Spleen (tissue), 11 donors: ENCODE results near the gene ZDHHC9. TPM values are rescaled to one million over a fixed set of nuclear protein-coding genes. Genes with fewer than 3 reads are reported as not detected.

Experiments
- DNase-seq: peaks from one replicate; pipeline ENCODE4 v3.0.0-alpha.2; 2020
- H3K27ac ChIP-seq, 8 donors: fragments of 200-600 bp; sonication (generic) in 7 of 8; 1 replicate in 4 of 8; 2 replicates in 4 of 8; pipeline versions ENCODE4 v1.5.0 to v1.8.0; 2016 to 2021; ENCODE audit warnings: inconsistent platforms in 4 of 8, mild to moderate bottlenecking in 4 of 8, moderate library complexity in 1 of 8
- H3K27me3 ChIP-seq, 7 donors: fragments of 200-600 bp; sonication (generic) in 6 of 7; replicated peaks in 1 of 7; 1 replicate in 4 of 7; 2 replicates in 3 of 7; pipeline versions ENCODE4 v1.5.0 to v1.8.0; 2016 to 2021; ENCODE audit warnings: inconsistent platforms in 3 of 7, mild to moderate bottlenecking in 1 of 7
- H3K36me3 ChIP-seq, 6 donors: fragments of 200-600 bp; sonication (generic) in 5 of 6; 1 replicate in 4 of 6; 2 replicates in 2 of 6; pipeline versions ENCODE4 v1.5.0 to v1.8.0; 2016 to 2021; ENCODE audit warnings: inconsistent platforms in 2 of 6
- H3K4me1 ChIP-seq, 6 donors: fragments of 200-600 bp; sonication (generic) in 5 of 6; 1 replicate in 3 of 6; 2 replicates in 3 of 6; pipeline versions ENCODE4 v1.5.0 to v1.8.0; 2016 to 2021; ENCODE audit warnings: inconsistent platforms in 3 of 6
- H3K4me3 ChIP-seq, 8 donors: fragments of 200-600 bp; sonication (generic) in 7 of 8; 1 replicate in 4 of 8; 2 replicates in 4 of 8; pipeline versions ENCODE4 v1.5.0 to v1.8.0; 2016 to 2021; ENCODE audit warnings: inconsistent platforms in 4 of 8, mild to moderate bottlenecking in 4 of 8, moderate library complexity in 2 of 8
- H3K9me3 ChIP-seq, 8 donors: fragments of 200-600 bp; sonication (generic) in 7 of 8; 1 replicate in 4 of 8; 2 replicates in 4 of 8; pipeline versions ENCODE4 v1.5.0 to v1.8.0; 2016 to 2021; ENCODE audit warnings: inconsistent platforms in 4 of 8
- CTCF ChIP-seq, 11 experiments: fragments of 200-600 bp in 7 of 11; fragments of 450-650 bp in 4 of 11; sonication (generic) in 4 of 11; IDR thresholded peaks in 8 of 11; conservative IDR thresholded peaks in 3 of 11; 1 replicate in 7 of 11; 2 replicates in 4 of 11; pipeline versions ENCODE4 v1.4.0 to v1.8.0; 2016 to 2021; ENCODE audit warnings: antibody characterized with exemption in 11 of 11, inconsistent platforms in 4 of 11, mild to moderate bottlenecking in 1 of 11
- POLR2A ChIP-seq, 3 donors: fragments of 450-650 bp; IDR thresholded peaks; one replicate each; pipeline ENCODE4 v1.5.1; 2017; ENCODE audit warnings: antibody characterized with exemption in 3 of 3, mild to moderate bottlenecking in 1 of 3
- POLR2AphosphoS5 ChIP-seq, 3 donors: sonication (generic); formaldehyde crosslinking; IDR thresholded peaks; one replicate each; pipeline ENCODE4 v1.5.1; 2017; ENCODE audit warnings: antibody characterized with exemption in 3 of 3
- WGBS, 5 donors: extraction: QIAGEN DNeasy Blood & Tissue Kit in 3 of 5; methylation state at CpG; one replicate each; pipeline versions ENCODE4 v1.1.5 to v1.1.7; 2013 to 2018; 5-methylcytosine and 5-hydroxymethylcytosine counted together
- intact Hi-C: fragments of 100-400 bp; cut with DNase I; formaldehyde crosslinking; loops from one replicate; pipeline ENCODE4 v1.15.0; 2023; ENCODE audit warnings: low total_unique reads
- polyA plus RNA-seq, 3 donors: library from polyadenylated mRNA; stranded (reverse); fragments of 200-250 nt; gene quantifications; one replicate each; pipeline ENCODE4 v1.2.1, GENCODE V29; 2013
- total RNA-seq, 7 donors: library from RNA; depleted of rRNA in 3 of 7; stranded (reverse); fragments of >200 nt in 3 of 7; fragmentation: NEBNext Ultra II Directional in 4 of 7; extraction: Animal tissue kit (Norgen Biotek cat#: 25700) in 4 of 7; gene quantifications; one replicate each; pipeline versions ENCODE4 v1.1.0 to v1.2.1, GENCODE V29; 2016 to 2021
- donor health status: healthy with polysubstance abuse.
- donor health status: DM: no; HTN: no; CAD: no; lungs with moderate emphysema.
- donor health status: DM: no; HTN: no; CAD: no.
- donor health status: Bipolar disorder and iron deficiency.
- donor health status: healthy.
- donor health status: DM: no; HTN: no; CAD: no.
- donor health status: DM: yes; HTN: yes; CAD: no.

The ZDHHC9 gene
- total and polyA plus RNA-seq, 10 donors, result 1.2 to 9.2 (median 5.2) TPM

- H3K27ac ChIP-seq, result peak overlapping the region in 1 of 8 donors; percentile 10
- intact Hi-C loops, result no loop called here
- H3K4me3 ChIP-seq, result no peak overlapping the region
- WGBS, 5 donors, result 75 to 93% (median 88%) methylated on average over 4 to 9 of the region's 9 CpGs
- peaks cover 0 to 92% (median 62%) of the 10 kb centered on the region in 6 donors for H3K36me3 ChIP-seq
- H3K27me3 ChIP-seq, result no peaks in the 10 kb centered on the region
- H3K4me1 ChIP-seq, result peaks cover 0 to 35% (median 20%) of the 10 kb centered on the region in 6 donors
- H3K9me3 ChIP-seq, result no peaks in the 10 kb centered on the region
- TF ChIP-seq POLR2AphosphoS5 (IDR thresholded peaks at IDR 0.05) (peak in 2 of 3 donors; percentile 20 to 55), POLR2A (IDR thresholded peaks at IDR 0.05) (no peak), CTCF (IDR thresholded peaks at IDR 0.05 in 8 of 11, conservative IDR thresholded peaks at IDR 0.05 in 3 of 11) (no peak)
- DNase-seq, result peak; percentile 70
These were observed 52.9 kb downstream of the ZDHHC9 start for GRCh38 chrX:129790808-129791207.

GRCh38 chrX:129790146-129790545, 53.5 kb downstream of the ZDHHC9 start:
- peak; percentile 16 for DNase-seq
- no peak for TF ChIP-seq CTCF (IDR thresholded peaks at IDR 0.05 in 8 of 11, conservative IDR thresholded peaks at IDR 0.05 in 3 of 11)
- no peak for TF ChIP-seq POLR2AphosphoS5 (IDR thresholded peaks at IDR 0.05)
- TF ChIP-seq POLR2A (IDR thresholded peaks at IDR 0.05), result no peak
- H3K4me3 ChIP-seq, result no peak overlapping the region

GRCh38 chrX:129788527-129788926, 55.2 kb downstream of the ZDHHC9 start:
- intact Hi-C loops, result no loop called here
- H3K27ac ChIP-seq, result peak overlapping the region in 1 of 8 donors; percentile 19
- peak; percentile 62 for DNase-seq
- peaks cover 0 to 58% (median 40%) of the 10 kb centered on the region in 6 donors for H3K4me1 ChIP-seq
- H3K36me3 ChIP-seq, result peaks cover 0 to 85% (median 48%) of the 10 kb centered on the region in 6 donors
- no peaks in the 10 kb centered on the region for H3K27me3 ChIP-seq
- no peaks in the 10 kb centered on the region for H3K9me3 ChIP-seq
- no peak overlapping the region for H3K4me3 ChIP-seq
- WGBS, 5 donors, result 58 to 80% (median 76%) methylated on average over 5 to 6 of the region's 6 CpGs
- no peak for TF ChIP-seq CTCF (IDR thresholded peaks at IDR 0.05 in 8 of 11, conservative IDR thresholded peaks at IDR 0.05 in 3 of 11)
- TF ChIP-seq POLR2A (IDR thresholded peaks at IDR 0.05), result no peak
- no peak for TF ChIP-seq POLR2AphosphoS5 (IDR thresholded peaks at IDR 0.05)

More at GRCh38 chrX:129790146-129790545, 53.5 kb downstream of the ZDHHC9 start:
- intact Hi-C loops, result no loop called here
- Histone ChIP-seq H3K9me3 (no peaks in the 10 kb centered on the region), H3K27ac (peak overlapping the region in 1 of 8 donors; percentile 10), H3K27me3 (no peaks in the 10 kb centered on the region), H3K4me1 (peaks cover 0 to 41% (median 27%) of the 10 kb centered on the region in 6 donors), H3K36me3 (peaks cover 0 to 92% (median 60%) of the 10 kb centered on the region in 6 donors)
- 69 to 84% (median 79%) methylated on average over 3 of the region's 3 CpGs for WGBS, 5 donors

GRCh38 chrX:129787336-129788055, 56.2 kb downstream of the ZDHHC9 start:
- Histone ChIP-seq H3K27me3 (no peaks in the 10 kb centered on the region), H3K9me3 (no peaks in the 10 kb centered on the region), H3K27ac (peak overlapping the region in 3 of 8 donors; percentile 83 to 96 (median 94)), H3K4me1 (peaks cover 0 to 68% (median 49%) of the 10 kb centered on the region in 6 donors), H3K36me3 (peaks cover 0 to 85% (median 38%) of the 10 kb centered on the region in 6 donors), H3K4me3 (no peak overlapping the region)
- DNase-seq, result no peak
- intact Hi-C loops, result no loop called here
- 77 to 86% (median 83%) methylated on average over 9 to 11 of the region's 11 CpGs for WGBS, 5 donors
- TF ChIP-seq POLR2AphosphoS5 (IDR thresholded peaks at IDR 0.05) (no peak), POLR2A (IDR thresholded peaks at IDR 0.05) (no peak), CTCF (IDR thresholded peaks at IDR 0.05 in 8 of 11, conservative IDR thresholded peaks at IDR 0.05 in 3 of 11) (no peak)
